ENCODE data around the gene PKIB. TPM values are rescaled to one million over a fixed set of nuclear protein-coding genes. Genes with fewer than 3 reads are reported as not detected.

The PKIB gene, protein sequence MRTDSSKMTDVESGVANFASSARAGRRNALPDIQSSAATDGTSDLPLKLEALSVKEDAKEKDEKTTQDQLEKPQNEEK
- total RNA-seq = 1.2 and 4.8 TPM in 2 replicates

DNA sequence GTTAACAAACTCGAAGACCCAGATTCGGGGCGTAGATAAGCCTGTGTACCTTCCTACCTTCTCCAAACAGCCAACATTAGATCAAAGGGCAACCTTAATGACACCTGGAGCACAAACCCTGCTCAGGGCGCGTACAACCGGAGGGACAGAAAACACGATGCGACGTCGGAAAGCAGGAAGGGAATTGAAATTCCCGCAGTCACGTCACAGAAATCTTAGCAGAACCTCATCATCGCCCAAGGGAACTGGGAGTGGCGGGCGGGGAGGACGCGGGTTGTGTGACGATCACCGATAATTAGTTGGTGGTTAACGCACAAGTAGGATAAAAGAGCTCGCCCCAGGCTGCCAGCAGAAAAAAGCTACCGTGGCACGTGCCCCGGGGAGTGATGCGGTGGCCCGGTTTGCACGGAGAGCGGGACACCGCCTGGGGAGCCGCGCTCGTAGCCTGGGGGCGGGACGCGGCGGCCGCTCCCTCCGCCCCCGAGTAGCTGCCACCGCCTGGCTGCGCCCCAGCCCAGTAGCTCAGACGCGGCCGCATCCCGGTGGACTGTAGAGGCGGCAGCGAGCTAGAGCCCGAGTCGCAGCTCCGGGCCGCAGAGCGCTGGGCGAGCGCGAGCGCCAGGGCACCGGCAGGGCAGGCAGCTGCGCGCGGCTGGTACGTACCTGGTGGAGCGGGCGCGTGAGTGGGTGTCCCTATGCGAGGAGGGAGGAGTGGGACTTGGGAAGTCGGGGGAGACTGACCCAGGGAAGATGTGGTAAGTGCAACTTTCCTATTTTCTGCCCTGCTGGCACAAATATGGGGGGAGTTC is at the start of gene PKIB:
PKIB (plus strand) TSS at position 525 of the 809 bp plus-strand sequence. CDS start 107,390 bp downstream, outside the sequence.

Other genes starting within 250 kb of the PKIB start
- gene HSF2, start 210.8 kb upstream of the PKIB start, total RNA-seq = 12.7 and 29.6 TPM in 2 replicates
- gene SERINC1, start 138.6 kb upstream of the PKIB start, total RNA-seq = 236 and 399 TPM in 2 replicates
- gene FABP7, start 169.3 kb downstream of the PKIB start, total RNA-seq = not detected in 2 replicates
- 5.8 and 16.9 TPM in 2 replicates for gene SMPDL3A, start 178.9 kb downstream of the PKIB start, total RNA-seq

Data from regular cardiac myocyte (primary cell).